HG03521 (cell line): ENCODE results near the gene TTC27.
"Not testable (repeated sequence)": the region's sequence is repeated elsewhere in the genome, so short reads cannot be mapped to it uniquely, and the experiment has no call there.

Experiments used
- ATAC-seq: cut with Tn5 transposase; IDR thresholded peaks from one replicate; pipeline ENCODE4 v1.9.1; 2021; ENCODE audit warnings: mild to moderate bottlenecking, moderate library complexity; ENCODE audit not compliant: unreplicated experiment

TTC27 gene

DNA sequence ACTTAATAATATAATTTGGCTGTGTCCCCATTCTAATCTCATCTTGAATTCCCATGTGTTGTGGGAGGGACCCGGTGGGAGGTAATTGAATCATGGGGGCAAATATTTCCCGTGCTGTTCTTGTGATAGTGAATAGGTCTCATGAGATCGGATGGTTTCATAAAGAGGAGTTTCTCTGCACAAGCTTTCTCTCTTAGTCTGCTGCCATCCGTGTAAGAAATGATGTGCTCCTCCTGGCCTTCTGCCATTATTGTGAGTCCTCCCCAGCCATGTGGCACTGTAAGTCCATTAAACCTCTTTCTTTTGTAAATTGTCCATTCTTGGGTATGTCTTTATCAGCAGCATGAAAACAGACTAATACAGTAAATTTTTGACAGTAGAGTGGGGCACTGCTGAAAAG lies 216.4 kb downstream of the TTC27 start:
- ATAC-seq, result no peak

DNA sequence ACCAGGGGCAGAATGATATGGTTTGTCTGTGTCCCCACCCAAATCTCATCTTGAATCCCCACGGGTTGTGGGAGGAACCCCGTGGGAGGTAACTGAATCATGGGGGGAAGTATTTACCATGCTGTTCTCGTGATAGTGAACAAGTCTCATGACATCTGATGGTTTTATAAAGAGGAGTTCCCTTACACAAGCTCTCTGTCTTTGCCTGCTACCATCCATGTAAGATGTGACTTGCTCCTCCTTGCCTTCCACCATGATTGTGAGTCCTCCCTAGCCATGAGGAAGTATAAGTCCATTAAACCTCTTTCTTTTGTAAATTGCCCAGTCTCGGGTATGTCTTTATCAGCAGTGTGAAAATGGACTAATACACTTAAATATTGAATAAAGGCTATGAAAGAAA lies 218.4 kb downstream of the TTC27 start:
- not testable (repeated sequence) for ATAC-seq

DNA sequence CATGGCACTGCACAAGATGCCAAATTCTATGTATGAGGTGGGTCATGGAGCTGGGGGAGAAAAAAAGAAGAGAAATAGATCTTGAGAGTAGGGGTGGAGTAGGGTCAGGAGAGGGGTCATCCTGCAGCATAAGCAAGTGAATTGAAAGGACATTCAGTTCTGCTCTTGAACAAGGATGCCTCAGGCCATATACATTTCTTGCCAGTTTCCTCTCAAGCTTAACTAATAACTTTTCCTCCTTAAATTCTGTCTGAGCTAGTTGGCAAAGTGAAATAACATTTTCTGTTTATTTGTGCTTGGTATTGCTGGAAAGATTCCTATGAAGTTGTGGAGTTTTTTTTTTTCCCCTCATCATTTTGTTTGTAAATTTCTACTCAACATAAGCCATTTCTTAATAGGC lies 219.9 kb downstream of the TTC27 start:
- no peak for ATAC-seq

DNA sequence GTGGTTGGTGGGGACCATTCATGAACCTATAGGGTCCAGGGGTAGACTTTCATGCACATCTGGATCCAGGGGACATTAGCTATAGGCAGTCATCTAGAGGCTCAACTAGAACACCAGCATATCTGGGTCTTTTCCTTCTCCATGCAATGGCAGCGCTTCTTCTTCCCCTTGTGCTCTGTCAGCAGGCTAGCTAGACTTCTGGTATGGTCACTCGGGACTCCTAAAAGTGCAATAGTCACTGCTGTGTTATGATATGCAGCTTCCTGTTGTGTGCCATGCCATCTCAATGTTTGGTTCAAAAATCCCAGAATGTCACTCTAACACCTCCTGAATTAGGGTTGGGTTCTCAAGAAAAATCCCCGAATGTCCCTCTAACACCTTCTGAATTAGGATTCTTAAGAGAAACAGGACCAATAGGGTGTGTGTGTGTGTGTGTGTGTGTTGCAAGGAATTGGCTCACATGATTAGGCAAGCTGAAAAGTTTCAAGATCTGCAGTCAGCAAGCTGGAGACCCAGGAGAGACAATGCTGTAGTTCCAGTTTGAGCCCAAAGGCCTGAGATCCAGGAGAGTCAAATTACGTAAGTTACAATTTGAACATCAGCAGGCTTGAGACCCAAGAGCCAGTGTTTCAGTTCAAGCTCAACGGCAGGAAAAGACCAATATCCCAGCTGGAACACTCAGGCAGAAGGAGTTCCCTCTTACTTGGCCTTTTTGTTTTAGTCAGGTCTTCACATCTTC lies 221.8 kb downstream of the TTC27 start:
- no peak for ATAC-seq

DNA sequence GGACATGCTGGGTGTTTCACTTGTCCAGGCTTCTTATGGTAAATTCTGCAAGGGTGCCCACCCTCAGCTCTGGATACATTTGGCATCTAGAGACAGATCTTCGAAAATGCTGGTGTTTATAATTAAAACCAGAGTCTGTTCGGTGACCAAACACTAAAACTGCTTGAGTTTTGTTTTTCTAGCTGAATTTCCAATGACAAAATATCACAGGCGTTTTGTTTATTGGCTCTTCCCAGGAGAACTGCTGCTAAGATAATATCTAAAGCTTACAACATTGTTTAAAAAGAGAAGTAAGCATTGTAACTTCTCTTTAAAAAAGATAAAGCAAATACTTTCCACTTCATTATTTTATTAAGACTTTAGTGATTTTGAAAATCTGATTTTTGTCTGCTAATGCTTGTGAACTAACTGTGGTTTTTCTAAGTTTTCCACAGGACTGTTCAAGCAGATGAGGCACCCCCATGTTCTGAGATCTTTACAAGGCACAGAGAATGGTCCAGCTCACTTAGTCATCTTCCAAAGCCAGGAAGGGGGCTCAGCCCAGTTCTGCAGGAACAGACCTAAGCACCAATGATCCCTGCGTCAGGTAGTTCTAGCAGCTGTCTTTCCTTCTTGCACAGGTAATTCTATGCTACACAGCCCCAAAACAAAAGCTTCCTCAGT lies 224.1 kb downstream of the TTC27 start:
- no peak for ATAC-seq

DNA sequence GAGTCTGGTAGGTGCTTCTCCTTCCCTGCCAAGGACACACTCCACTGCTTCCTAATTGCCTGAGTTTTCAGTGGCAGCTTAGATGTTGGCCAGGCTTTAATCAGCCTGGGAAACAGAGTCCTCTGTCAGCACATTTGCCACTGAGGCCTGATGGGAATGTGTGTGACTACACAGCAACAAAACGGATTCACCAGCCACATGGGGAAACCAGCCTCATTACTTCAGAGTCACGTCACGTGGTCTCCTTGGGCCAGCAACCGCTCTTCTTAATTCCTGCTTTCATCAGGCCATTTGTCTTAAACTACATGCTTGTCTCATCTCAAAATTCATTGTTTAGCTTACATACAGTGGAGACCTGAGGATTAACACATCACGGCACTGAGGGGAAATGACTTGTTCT lies 225.0 kb downstream of the TTC27 start:
- no peak for ATAC-seq

DNA sequence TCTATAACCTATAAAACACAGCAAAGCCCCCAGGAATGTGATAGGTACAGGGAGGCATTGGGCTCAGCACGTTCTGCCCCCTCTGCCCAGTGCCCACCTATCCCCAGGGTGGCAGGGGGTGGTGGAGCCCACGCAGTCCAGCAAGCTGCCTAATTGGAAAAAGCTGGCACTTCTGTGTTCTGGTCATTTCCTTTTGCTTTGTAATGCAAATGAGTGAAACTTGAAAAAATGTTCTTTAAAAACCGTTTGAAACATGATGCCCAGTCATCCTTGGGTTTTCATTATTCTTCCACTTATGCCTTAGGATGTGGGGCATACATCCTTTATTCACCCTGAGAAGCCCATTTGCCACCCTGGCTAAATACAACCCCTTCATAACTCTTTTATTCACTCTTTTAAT lies 229.0 kb downstream of the TTC27 start:
- no peak for ATAC-seq

DNA sequence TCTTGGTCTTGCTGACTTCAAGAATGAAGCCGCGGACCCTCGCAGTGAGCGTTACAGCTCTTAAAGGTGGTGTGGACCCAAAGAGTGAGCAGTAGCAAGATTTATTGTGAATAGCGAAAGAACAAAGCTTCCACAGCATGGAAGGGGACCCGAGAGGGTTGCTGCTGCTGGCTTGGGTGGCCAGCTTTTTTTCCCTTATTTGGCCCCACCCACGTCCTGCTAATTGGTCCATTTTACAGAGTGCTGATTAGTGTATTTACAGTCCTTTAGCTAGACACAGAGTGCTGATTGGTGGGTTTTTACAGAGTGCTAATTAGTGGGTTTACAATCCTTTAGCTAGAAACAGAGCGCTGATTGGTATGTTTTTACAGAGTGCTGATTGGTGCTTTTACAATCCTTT lies 230.9 kb downstream of the TTC27 start:
- ATAC-seq, result no peak

DNA sequence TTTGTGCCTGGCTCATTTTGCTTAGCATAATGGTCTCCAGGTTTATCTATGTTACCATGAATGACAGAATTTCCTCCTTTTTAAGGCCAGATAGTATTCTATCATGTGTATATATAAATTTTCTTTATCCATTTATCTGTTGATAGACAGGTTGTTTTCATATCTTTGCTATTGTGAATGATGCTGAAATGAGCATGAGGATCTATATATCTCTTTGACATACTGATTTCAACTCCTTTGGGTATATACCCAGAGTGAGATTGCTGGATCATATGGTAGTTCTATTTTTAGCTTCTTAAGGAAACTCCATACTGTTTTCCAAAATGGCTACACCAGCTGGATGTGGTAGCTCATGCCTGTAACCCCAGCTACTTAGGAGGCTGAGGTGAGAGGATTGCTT lies 232.5 kb downstream of the TTC27 start:
- no peak for ATAC-seq

DNA sequence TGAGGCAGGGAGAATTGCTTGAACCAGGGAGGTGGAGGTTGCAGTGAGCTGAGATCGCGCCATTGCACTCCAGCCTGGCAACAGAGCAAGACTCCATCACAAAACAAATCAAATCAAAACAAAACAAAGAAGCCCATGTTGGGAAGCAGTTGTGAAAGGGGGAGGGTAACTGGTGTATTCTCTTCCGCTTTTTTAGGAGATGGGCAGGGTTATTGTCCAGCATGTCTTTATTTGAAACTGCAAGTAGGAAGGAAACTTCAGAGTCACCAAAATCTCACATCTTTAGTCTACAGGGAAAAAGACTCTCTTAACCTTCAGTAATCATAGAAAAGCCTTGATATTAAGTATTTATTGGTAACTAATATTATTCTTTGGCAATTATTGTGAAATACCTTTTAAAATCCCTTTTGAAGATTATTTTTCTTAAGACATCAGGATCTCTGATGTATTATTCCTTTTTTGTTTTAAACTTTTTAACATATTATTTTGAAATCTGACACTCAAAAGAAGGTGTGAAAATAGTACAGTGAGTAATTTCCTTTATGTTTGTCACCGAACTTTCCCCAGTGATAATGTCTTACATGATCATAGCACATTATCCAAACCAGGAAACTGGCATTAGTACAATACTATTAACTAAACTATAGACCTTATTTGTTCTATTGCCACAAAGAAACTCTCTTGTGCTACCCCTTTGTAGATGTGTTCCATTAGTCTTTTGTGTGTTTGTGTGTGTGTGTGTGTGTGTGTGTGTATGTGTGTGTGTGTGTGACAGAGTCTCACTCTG lies 234.6 kb downstream of the TTC27 start:
- no peak for ATAC-seq

DNA sequence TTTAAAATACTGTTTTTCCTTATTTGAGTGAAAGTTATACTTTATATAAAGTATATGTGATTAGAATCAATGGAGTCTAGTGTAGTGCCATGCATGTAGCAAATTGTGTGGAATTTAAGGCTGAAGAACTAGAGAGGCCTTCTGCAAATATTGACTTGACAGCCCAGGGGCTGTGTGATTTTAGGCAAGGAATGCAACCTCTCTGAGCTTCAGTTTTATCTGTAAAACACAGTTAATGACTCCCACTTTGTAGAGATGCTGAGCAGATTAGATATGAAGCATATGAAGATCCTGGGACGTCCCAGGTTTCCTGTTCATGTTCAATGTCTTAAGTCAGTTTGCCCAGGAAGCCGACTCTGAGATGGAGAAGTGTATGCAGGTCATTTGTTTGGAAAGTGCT lies 235.5 kb downstream of the TTC27 start:
- no peak for ATAC-seq

DNA sequence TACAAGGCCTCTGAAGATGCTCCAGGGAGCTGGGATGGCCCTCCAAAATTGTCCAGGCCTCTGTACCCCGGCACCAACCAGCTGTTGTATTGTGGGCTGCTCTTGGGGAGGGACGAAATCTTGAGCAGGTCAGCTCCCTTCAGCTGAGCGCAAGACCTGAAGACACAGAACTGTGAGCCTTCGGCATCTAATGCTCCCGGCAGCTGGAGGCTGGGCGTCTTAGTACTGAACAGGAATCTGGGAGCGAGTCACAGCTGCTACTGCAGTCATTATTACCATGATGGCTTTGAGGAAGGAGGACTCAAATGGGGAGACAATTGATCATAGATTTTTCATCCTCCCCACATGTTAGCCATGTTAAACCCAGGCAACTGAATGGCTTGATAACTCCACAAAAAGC lies 236.0 kb downstream of the TTC27 start:
- ATAC-seq, result no peak

DNA sequence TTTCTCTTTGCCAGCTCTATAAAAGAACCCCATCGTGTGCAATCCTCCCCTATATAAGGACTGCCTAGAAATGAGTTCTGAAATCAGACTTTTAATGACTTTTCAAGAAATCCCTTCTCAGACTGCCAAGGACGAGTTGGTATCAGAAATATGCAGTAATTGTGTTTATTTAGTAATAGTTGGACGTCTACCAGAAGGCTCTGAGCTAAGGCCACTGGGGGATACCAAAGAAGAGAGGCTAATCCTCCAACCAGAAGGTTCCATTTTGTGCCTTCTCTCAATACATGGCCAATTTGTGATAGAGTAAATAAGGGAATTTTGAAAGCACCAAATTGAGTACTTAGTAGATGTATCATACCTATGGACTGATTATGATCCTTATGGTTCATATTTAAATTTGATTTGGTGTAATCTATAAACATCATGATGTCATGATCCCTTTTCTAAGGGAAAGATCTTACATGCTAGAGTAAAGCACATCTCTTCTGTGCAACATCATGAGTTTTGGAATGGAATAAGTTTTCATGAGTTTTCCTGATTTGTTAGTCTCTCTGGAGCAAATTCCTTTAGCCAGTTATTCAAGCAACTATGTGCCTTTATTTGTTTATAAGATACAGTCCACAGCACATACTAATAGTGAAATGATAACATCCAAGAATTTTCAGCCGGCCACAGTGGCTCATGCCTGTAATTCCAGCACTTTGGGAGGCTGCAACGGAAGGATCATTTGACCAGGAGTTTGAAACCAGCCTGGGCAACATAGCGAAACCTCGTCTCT lies 236.7 kb downstream of the TTC27 start:
- no peak for ATAC-seq

DNA sequence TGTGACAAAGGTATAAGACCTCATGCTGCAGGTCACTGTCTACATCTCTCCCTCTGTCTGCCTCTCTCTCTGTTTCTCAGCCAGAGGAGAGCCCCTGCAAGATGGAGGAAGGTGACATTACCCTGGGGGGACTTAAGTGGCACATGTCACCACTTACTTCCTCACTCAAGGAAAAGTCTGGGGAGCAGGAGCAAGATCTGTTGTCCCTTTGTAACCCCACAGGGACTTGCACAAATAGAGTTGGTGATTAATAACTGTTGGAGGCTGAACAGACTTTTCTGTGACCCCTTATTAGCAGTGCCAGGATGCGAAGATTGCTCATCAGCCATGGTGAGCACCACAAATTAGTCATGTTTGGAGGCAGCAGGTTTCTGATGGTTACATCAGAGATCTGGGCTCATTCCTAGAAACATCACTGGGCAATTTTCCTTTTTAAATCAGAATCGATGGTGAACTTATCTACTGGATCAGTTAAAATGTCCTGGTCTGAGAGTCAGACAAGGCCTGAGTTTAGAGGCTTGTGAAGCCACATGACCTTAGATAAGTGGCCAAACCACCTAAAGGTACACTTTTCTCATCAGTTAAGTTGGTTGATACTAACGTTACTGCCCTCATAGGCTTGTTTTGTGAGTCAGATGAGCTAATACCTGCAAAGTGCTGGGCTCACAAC lies 237.7 kb downstream of the TTC27 start:
- ATAC-seq, result no peak

DNA sequence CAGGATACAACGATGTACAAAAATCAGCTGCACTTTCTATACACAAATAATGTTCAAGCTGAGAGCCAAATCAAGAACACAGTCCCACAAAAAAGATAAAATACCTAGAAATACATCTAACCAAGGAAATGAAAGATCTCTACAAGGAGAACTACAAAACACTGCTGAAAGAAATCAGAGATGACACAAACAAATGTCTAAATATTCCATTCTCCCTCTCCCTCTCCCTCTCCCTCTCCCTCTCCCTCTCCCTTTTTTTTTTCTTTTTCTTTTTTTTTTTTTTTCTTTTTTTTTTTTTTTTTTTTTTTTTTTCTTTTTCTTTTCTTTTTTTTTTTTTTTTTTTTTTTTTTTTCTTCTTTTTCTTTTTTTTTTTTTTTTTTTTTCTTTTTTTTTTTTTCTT lies 238.6 kb downstream of the TTC27 start:
- ATAC-seq, result not testable (repeated sequence)
